Measurements from ENCODE around the gene DHRS7B.

DNA sequence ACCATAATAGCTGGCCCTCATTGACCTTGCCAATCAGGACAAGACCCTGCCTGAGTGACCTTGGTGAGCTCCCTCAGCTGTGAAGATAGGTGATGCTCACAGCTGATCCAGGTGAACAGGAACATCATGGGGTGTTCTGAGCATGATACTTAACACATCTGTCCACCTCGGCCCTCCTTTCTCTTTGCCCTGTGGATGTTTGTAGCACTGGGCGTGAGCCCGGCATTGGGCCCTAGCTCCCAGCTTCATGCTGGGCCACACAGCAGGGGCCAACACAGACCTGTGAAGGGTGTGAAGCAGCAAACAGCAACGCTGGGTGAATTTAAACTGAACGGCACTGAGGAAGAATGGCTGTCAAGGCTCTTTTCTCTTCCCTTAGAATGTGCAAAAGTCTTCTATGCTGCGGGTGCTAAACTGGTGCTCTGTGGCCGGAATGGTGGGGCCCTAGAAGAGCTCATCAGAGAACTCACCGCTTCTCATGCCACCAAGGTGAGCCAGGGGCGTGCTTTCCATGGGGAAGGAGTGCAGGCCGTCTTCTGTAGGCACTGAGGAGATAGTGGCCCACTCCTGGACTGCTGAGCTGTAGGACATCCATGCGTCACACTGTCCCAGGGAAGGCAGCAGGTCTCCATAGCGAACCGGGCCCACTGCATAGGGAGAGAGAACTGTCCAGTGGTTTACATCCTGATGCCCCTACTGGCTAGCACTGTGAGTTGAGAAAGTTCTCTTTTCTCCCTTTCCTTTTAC is 51.3 kb downstream of the DHRS7B start:
- TF ChIP-seq GATA2 (IDR thresholded peaks at IDR 0.05; ENCODE audit: low read depth, low read length) (no peak), GATA3 (IDR thresholded peaks at IDR 0.05; ENCODE audit: low read depth, low read length) (no peak)

All from SH-SY5Y (cell line).